ENCODE data around the gene TMEM134. TPM values are rescaled to one million over a fixed set of nuclear protein-coding genes. Genes with fewer than 3 reads are reported as not detected.
A peak's percentile ranks its signal among the peaks of the same experiment; 100 is the strongest.

TMEM134 gene
- total RNA-seq, 1 experiment from 2014 or later, result 73.5 TPM

- Histone ChIP-seq H3F3A (ENCODE audit: low read length, unreplicated experiment) (peaks cover 13% of the 10 kb centered on the region), H3K4me3 (ENCODE audit: low read length) (peak overlapping the region; percentile 75), H3K9me2 (replicated peaks; ENCODE audit: low read length) (no peaks in the 10 kb centered on the region), H3K4me2 (ENCODE audit: low read length) (peak overlapping the region; percentile 95), H2AFZ (ENCODE audit: low read length) (peak overlapping the region; percentile 51), H3K27ac (ENCODE audit: low read length) (peak overlapping the region; percentile 97), H3K27me3 (ENCODE audit: low read length) (no peaks in the 10 kb centered on the region), H3K36me3 (ENCODE audit: low read depth, low read length) (no peaks in the 10 kb centered on the region), H3K79me2 (ENCODE audit: low read length) (peaks cover 28% of the 10 kb centered on the region), H3K9me3 (ENCODE audit: low read length) (no peaks in the 10 kb centered on the region), H4K20me1 (ENCODE audit: low read length) (no peaks in the 10 kb centered on the region), H3K4me1 (ENCODE audit: insufficient read depth, low read length) (peaks cover 41% of the 10 kb centered on the region), H3K9ac (ENCODE audit: low read length) (peak overlapping the region; percentile 94)
- BruUV-seq (replicated peaks), result no TSS peak
- TF ChIP-seq EZH2phosphoT487 (IDR thresholded peaks at IDR 0.05; ENCODE audit: borderline replicate concordance, low read length) (no peak), CTCF (conservative IDR thresholded peaks at IDR 0.05; ENCODE audit: low read depth, low read length) (no peak), EZH2 (IDR thresholded peaks at IDR 0.05; ENCODE audit: low read length, unreplicated experiment) (no peak)
- DNase-seq (peak; percentile 81), ATAC-seq (peak; percentile 1; the same call in 1 of the 2 replicates)
- intact Hi-C loops (cut with micrococcal nuclease), result loop anchor here (5.0 kb wide), 1 partner anchor 38 kb away; the partner anchor contains the start of gene RPS6KB2
- ChIA-PET POLR2A (ENCODE audit: unreplicated experiment) (no interaction called here), CTCF (no interaction called here)
Observed at GRCh38 chr11:67465189-67465510, 3.9 kb downstream of the TMEM134 start.

- Histone ChIP-seq H3K9me3 (ENCODE audit: low read length) (no peaks in the 10 kb centered on the region), H4K20me1 (ENCODE audit: low read length) (no peaks in the 10 kb centered on the region), H3K27ac (ENCODE audit: low read length) (peak overlapping the region; percentile 97), H2AFZ (ENCODE audit: low read length) (peak overlapping the region; percentile 58), H3K9me2 (replicated peaks; ENCODE audit: low read length) (no peaks in the 10 kb centered on the region), H3K79me2 (ENCODE audit: low read length) (peaks cover 28% of the 10 kb centered on the region), H3K4me3 (ENCODE audit: low read length) (peak overlapping the region; percentile 75), H3K27me3 (ENCODE audit: low read length) (no peaks in the 10 kb centered on the region), H3K36me3 (ENCODE audit: low read depth, low read length) (no peaks in the 10 kb centered on the region), H3K4me1 (ENCODE audit: insufficient read depth, low read length) (peaks cover 40% of the 10 kb centered on the region), H3F3A (ENCODE audit: low read length, unreplicated experiment) (peaks cover 13% of the 10 kb centered on the region), H3K4me2 (ENCODE audit: low read length) (peak overlapping the region; percentile 95), H3K9ac (ENCODE audit: low read length) (peak overlapping the region; percentile 94)
- ChIA-PET POLR2A (ENCODE audit: unreplicated experiment) (no interaction called here), CTCF (no interaction called here)
- ATAC-seq (peak; percentile 55), DNase-seq (peak; percentile 93)
- TF ChIP-seq CTCF (conservative IDR thresholded peaks at IDR 0.05; ENCODE audit: low read depth, low read length) (no peak), EZH2 (IDR thresholded peaks at IDR 0.05; ENCODE audit: low read length, unreplicated experiment) (no peak), EZH2phosphoT487 (IDR thresholded peaks at IDR 0.05; ENCODE audit: borderline replicate concordance, low read length) (no peak)
- BruUV-seq (replicated peaks), result TSS peak; percentile 62
- intact Hi-C loops (cut with micrococcal nuclease), result loop anchor here (1.0 to 5.0 kb wide), 3 partner anchors 21 to 42 kb away; partner anchors contain the start of genes CORO1B and RPS6KB2
Observed at GRCh38 chr11:67464411-67465188, 4.5 kb downstream of the TMEM134 start.
